ENCODE measurements around the gene NPIPB6.
A peak's percentile ranks its signal among the peaks of the same experiment; 100 is the strongest.

Gene NPIPB6

DNA sequence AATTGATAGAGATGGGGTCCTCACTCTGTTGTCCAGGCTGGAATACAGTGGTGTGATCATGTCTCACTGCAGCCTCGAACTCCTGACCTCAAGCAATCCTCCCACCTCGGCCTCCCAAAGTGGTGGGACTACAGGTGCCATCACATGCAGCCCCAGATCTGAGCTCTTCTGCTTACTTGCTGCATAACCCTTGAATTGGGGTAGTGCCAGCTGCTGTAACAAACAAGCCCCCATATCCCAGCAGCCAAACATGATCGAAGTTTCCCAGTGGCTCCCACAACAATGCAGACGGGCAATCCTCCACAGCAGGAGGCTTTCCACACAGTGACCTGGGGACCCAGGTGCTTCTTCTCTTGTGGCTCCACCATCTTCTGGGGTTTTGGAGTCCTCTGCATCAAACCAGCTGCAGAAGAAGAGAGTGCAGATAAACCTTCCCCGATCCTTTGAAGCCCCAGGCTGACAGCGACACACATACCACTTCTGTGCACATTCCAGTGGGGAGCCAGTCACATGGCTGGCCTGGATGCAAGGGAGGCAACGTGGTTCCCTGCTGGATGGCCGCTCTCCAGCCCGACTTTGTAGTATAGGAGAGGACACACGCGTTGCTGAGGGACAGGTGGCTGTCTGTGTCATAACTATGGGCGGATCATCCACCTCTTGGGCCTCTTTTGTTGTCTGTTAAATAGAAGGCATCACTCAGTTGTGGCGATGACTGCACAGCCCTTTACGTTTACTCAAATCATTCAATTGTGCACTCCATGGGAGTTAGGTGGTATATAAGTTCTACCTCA, 54.3 kb downstream of the NPIPB6 start:
- no peak overlapping the region for H3K4me3 ChIP-seq (ENCODE audit: low read depth, low read length)

GRCh38 chr16:28307936-28308335, 55.4 kb downstream of the NPIPB6 start:
- peaks cover 14% of the 10 kb centered on the region for H3K36me3 ChIP-seq (ENCODE audit: control insufficient read depth, insufficient read depth, low read length)

More for the DNA sequence above, 54.3 kb downstream of the NPIPB6 start:
- Histone ChIP-seq H3K36me3 (ENCODE audit: control insufficient read depth, insufficient read depth, low read length) (peaks cover 14% of the 10 kb centered on the region), H3K9ac (ENCODE audit: low read depth, low read length) (no peak overlapping the region), H3K4me1 (ENCODE audit: control insufficient read depth, insufficient read depth, low read length) (peaks cover 2% of the 10 kb centered on the region), H3K27me3 (ENCODE audit: control insufficient read depth, insufficient read depth, low read length) (no peaks in the 10 kb centered on the region), H3K9me3 (ENCODE audit: control insufficient read depth, insufficient read depth, low read length) (no peaks in the 10 kb centered on the region)

DNA sequence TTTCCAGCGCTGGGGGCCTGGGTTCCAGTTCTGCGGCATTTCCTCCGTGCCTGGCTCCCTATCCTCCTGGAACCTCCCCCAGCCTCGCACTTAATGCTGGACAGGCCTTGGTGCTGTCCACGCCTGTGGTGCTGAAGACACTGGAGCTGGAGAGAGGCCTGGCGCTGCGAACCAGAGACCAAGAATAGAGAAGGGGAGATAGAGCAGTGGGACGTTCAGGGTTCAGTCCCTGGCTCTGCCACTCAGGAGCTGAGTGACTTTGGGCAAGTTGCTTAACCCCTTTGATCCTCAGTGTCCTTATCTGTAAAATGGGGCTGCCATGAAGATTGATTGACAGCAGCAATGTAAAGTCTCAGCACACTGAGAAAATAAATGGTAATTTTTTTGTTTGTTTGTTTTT, 59.1 kb downstream of the NPIPB6 start:
- no peaks in the 10 kb centered on the region for H3K4me1 ChIP-seq (ENCODE audit: control insufficient read depth, insufficient read depth, low read length)
- H3K36me3 ChIP-seq (ENCODE audit: control insufficient read depth, insufficient read depth, low read length): peaks cover 10% of the 10 kb centered on the region
- no peak overlapping the region for H3K9ac ChIP-seq (ENCODE audit: low read depth, low read length)
- H3K9me3 ChIP-seq (ENCODE audit: control insufficient read depth, insufficient read depth, low read length): no peaks in the 10 kb centered on the region
- H3K4me3 ChIP-seq (ENCODE audit: low read depth, low read length): no peak overlapping the region
- H3K27me3 ChIP-seq (ENCODE audit: control insufficient read depth, insufficient read depth, low read length): no peaks in the 10 kb centered on the region

More at GRCh38 chr16:28307936-28308335, 55.4 kb downstream of the NPIPB6 start:
- Histone ChIP-seq H3K4me3 (ENCODE audit: low read depth, low read length) (no peak overlapping the region), H3K9ac (ENCODE audit: low read depth, low read length) (no peak overlapping the region), H3K4me1 (ENCODE audit: control insufficient read depth, insufficient read depth, low read length) (peaks cover 2% of the 10 kb centered on the region), H3K9me3 (ENCODE audit: control insufficient read depth, insufficient read depth, low read length) (no peaks in the 10 kb centered on the region), H3K27me3 (ENCODE audit: control insufficient read depth, insufficient read depth, low read length) (no peaks in the 10 kb centered on the region)

GRCh38 chr16:28303132-28303531, 60.2 kb downstream of the NPIPB6 start:
- H3K9ac ChIP-seq (ENCODE audit: low read depth, low read length): no peak overlapping the region
- peaks cover 6% of the 10 kb centered on the region for H3K36me3 ChIP-seq (ENCODE audit: control insufficient read depth, insufficient read depth, low read length)
- H3K27me3 ChIP-seq (ENCODE audit: control insufficient read depth, insufficient read depth, low read length): no peaks in the 10 kb centered on the region
- no peak overlapping the region for H3K4me3 ChIP-seq (ENCODE audit: low read depth, low read length)
- H3K4me1 ChIP-seq (ENCODE audit: control insufficient read depth, insufficient read depth, low read length): no peaks in the 10 kb centered on the region
- H3K9me3 ChIP-seq (ENCODE audit: control insufficient read depth, insufficient read depth, low read length): no peaks in the 10 kb centered on the region

DNA sequence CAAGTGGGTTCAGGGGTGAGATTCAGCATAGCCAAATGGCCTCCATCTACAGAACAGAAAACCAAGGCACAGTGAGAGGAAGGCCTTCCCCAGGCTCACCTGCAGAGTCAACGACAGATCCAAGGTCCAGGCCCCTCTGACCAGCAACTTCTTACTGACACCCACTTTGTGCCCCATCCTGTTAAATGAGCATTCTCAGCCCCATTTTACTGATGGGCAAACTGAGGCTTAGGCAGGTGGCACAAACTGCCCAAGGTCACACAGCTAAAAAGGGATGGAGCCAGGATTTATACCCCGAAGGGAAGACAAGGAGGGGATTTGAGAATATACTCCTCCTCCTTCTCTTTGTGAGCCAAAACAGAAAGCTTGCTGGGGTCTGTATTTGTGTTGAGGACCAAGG, 61.7 kb downstream of the NPIPB6 start:
- Histone ChIP-seq H3K36me3 (ENCODE audit: control insufficient read depth, insufficient read depth, low read length) (peaks cover 6% of the 10 kb centered on the region), H3K4me3 (ENCODE audit: low read depth, low read length) (no peak overlapping the region), H3K4me1 (ENCODE audit: control insufficient read depth, insufficient read depth, low read length) (no peaks in the 10 kb centered on the region), H3K9me3 (ENCODE audit: control insufficient read depth, insufficient read depth, low read length) (no peaks in the 10 kb centered on the region), H3K9ac (ENCODE audit: low read depth, low read length) (no peak overlapping the region), H3K27me3 (ENCODE audit: control insufficient read depth, insufficient read depth, low read length) (no peaks in the 10 kb centered on the region)

DNA sequence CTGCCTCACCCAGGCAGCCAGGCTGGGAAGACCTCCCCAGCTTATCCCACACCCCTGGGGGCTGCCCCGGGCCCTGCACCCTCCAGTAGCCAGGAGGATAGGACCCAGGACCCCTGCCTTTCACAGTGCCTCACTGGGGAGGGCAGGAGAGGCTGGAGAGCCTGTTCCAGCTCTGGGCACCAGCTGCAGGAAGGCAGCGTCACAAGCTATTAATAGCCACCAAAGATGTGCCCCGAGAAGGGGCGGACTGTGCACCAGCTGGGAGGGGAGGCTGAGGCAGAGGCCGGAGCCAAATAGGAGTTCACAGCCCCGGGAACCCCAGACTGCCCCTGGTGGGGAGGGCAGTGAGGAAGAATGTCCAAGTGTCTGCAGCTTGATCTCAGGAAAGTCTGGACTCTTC, 62.2 kb downstream of the NPIPB6 start:
- H3K9ac ChIP-seq (ENCODE audit: low read depth, low read length): no peak overlapping the region
- no peak overlapping the region for H3K4me3 ChIP-seq (ENCODE audit: low read depth, low read length)
- H3K4me1 ChIP-seq (ENCODE audit: control insufficient read depth, insufficient read depth, low read length): no peaks in the 10 kb centered on the region
- H3K36me3 ChIP-seq (ENCODE audit: control insufficient read depth, insufficient read depth, low read length): peaks cover 6% of the 10 kb centered on the region
- H3K27me3 ChIP-seq (ENCODE audit: control insufficient read depth, insufficient read depth, low read length): no peaks in the 10 kb centered on the region
- no peaks in the 10 kb centered on the region for H3K9me3 ChIP-seq (ENCODE audit: control insufficient read depth, insufficient read depth, low read length)

DNA sequence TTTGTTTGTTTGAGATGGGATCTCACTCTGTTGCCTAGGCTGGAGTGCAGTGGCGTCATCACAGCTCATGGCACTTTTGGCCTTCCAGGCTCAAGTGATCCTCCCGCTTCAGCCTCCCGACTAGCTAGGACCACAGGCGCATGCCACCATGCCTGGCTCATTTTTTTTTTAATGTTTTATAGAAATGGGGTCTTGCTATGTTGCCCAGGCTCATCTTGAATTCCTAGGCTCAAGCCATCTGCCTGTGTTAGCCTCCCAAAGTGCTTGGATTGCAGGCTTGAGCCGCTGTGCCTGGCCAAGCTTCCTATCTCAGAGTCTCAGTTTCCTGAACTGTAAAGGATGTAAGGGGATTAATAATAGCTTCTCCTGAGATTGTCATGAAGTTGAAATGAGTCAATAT, 63.0 kb downstream of the NPIPB6 start:
- no peak overlapping the region for H3K4me3 ChIP-seq (ENCODE audit: low read depth, low read length)
- no peaks in the 10 kb centered on the region for H3K9me3 ChIP-seq (ENCODE audit: control insufficient read depth, insufficient read depth, low read length)
- no peaks in the 10 kb centered on the region for H3K4me1 ChIP-seq (ENCODE audit: control insufficient read depth, insufficient read depth, low read length)
- H3K36me3 ChIP-seq (ENCODE audit: control insufficient read depth, insufficient read depth, low read length): peaks cover 9% of the 10 kb centered on the region
- H3K9ac ChIP-seq (ENCODE audit: low read depth, low read length): no peak overlapping the region
- H3K27me3 ChIP-seq (ENCODE audit: control insufficient read depth, insufficient read depth, low read length): no peaks in the 10 kb centered on the region

DNA sequence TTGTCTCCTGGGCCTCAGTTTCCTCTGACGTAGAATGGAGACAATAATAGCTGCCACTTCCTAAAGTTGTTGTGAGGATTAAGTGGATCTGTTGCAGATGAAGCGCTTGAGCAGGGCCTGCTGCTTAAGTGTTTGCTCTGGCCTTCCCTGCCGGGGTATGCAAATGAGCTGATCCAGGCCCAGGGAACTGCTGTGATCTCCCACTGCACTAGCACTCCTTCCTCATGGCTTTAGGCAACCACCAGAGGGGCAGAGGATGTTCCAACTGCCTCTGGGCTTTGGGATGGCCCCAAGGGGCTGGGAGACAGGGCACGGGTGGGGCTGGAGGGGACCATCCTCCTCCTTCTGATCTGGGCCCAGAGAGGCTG, 64.8 kb downstream of the NPIPB6 start:
- no peaks in the 10 kb centered on the region for H3K9me3 ChIP-seq (ENCODE audit: control insufficient read depth, insufficient read depth, low read length)
- no peaks in the 10 kb centered on the region for H3K27me3 ChIP-seq (ENCODE audit: control insufficient read depth, insufficient read depth, low read length)
- H3K4me1 ChIP-seq (ENCODE audit: control insufficient read depth, insufficient read depth, low read length): peaks cover 3% of the 10 kb centered on the region
- peaks cover 10% of the 10 kb centered on the region for H3K36me3 ChIP-seq (ENCODE audit: control insufficient read depth, insufficient read depth, low read length)
- H3K4me3 ChIP-seq (ENCODE audit: low read depth, low read length): no peak overlapping the region
- no peak overlapping the region for H3K9ac ChIP-seq (ENCODE audit: low read depth, low read length)

DNA sequence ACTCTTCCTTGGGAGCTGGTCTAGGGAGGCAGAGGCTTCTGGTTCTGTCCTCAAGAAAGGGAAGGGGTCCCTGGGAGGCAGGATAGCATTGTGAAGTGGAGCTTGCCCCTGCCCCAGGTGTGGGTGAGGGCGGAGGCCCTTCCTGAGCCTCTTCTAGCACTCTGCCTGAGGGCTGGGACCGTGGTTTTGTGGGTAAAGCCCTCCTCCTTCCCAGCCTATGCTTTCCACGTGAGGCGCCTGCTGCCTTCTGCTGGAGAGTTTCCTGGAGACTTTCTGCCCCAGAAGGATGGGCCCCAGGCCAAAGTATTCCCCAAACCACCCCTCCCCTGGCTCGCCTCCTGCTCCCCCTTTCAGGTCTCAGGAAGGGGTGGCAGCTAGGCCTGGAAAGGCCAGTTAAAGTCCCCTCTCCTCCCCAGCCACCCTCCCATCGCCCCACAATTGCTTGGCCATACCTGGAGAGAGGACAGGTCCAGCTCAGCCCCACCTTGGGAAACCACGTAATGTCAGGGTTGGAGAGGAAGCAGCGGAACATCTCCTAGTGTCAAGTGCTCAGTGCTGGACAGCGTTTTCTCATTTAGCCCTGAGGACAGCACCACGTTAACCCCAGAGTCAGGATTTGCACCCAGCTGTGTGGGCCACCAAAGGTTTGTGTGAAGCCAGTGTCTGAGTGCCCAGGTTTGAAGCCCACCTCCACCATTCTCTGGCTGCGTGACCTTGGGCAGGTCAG, 65.4 kb downstream of the NPIPB6 start:
- H3K36me3 ChIP-seq (ENCODE audit: control insufficient read depth, insufficient read depth, low read length): peaks cover 10% of the 10 kb centered on the region
- no peak overlapping the region for H3K4me3 ChIP-seq (ENCODE audit: low read depth, low read length)
- H3K4me1 ChIP-seq (ENCODE audit: control insufficient read depth, insufficient read depth, low read length): peaks cover 3% of the 10 kb centered on the region
- no peaks in the 10 kb centered on the region for H3K9me3 ChIP-seq (ENCODE audit: control insufficient read depth, insufficient read depth, low read length)
- no peak overlapping the region for H3K9ac ChIP-seq (ENCODE audit: low read depth, low read length)
- no peaks in the 10 kb centered on the region for H3K27me3 ChIP-seq (ENCODE audit: control insufficient read depth, insufficient read depth, low read length)

DNA sequence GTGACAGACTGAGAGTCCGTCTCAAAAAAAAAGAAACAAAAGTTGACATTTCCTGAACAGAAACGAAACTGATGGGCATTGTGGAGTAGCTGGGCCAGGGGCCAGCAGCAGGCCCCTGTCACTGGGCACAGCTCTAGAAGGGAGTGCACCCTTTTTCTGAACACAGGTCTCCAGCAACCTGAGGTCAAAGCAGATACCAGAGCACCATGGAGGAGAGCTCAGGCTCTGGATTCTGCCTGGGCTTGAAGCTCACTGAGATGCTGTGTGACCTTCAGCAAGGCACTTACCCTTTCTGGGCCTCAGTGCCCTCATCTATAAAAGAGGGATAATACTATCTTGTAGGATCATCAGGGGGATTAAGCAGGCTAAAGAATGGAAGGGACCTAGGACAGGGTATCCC, 66.0 kb downstream of the NPIPB6 start:
- Histone ChIP-seq H3K27me3 (ENCODE audit: control insufficient read depth, insufficient read depth, low read length) (no peaks in the 10 kb centered on the region), H3K9ac (ENCODE audit: low read depth, low read length) (no peak overlapping the region), H3K4me3 (ENCODE audit: low read depth, low read length) (no peak overlapping the region), H3K36me3 (ENCODE audit: control insufficient read depth, insufficient read depth, low read length) (peaks cover 10% of the 10 kb centered on the region), H3K4me1 (ENCODE audit: control insufficient read depth, insufficient read depth, low read length) (peaks cover 3% of the 10 kb centered on the region), H3K9me3 (ENCODE audit: control insufficient read depth, insufficient read depth, low read length) (no peaks in the 10 kb centered on the region)

- no peak overlapping the region for H3K4me3 ChIP-seq (ENCODE audit: low read depth, low read length)
- peaks cover 3% of the 10 kb centered on the region for H3K4me1 ChIP-seq (ENCODE audit: control insufficient read depth, insufficient read depth, low read length)
- no peaks in the 10 kb centered on the region for H3K9me3 ChIP-seq (ENCODE audit: control insufficient read depth, insufficient read depth, low read length)
- H3K36me3 ChIP-seq (ENCODE audit: control insufficient read depth, insufficient read depth, low read length): peaks cover 7% of the 10 kb centered on the region
- no peaks in the 10 kb centered on the region for H3K27me3 ChIP-seq (ENCODE audit: control insufficient read depth, insufficient read depth, low read length)
- no peak overlapping the region for H3K9ac ChIP-seq (ENCODE audit: low read depth, low read length)
Measured at GRCh38 chr16:28295276-28295675, 68.0 kb downstream of the NPIPB6 start.

DNA sequence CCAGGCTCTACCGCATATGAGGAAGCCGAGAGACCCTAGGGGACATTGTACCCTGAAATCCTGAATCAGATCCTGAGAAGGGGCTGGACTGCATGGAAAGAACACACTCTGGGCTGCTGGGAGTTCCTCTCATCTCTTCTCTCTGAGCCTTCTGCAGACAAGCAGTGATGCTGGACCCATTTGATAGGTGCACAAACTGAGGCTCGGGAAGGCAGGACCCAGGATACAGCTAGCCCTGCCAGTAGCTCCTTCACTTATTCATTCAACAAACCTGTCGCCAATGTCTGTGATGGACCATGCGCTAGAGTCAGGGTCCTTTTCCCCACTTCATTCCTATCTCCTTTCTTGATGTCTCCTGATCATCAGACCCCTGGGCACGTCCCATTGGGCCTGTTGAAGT, 69.1 kb downstream of the NPIPB6 start:
- H3K4me1 ChIP-seq (ENCODE audit: control insufficient read depth, insufficient read depth, low read length): peaks cover 3% of the 10 kb centered on the region
- H3K9ac ChIP-seq (ENCODE audit: low read depth, low read length): no peak overlapping the region
- peaks cover 7% of the 10 kb centered on the region for H3K36me3 ChIP-seq (ENCODE audit: control insufficient read depth, insufficient read depth, low read length)
- no peaks in the 10 kb centered on the region for H3K27me3 ChIP-seq (ENCODE audit: control insufficient read depth, insufficient read depth, low read length)
- no peaks in the 10 kb centered on the region for H3K9me3 ChIP-seq (ENCODE audit: control insufficient read depth, insufficient read depth, low read length)
- H3K4me3 ChIP-seq (ENCODE audit: low read depth, low read length): peak overlapping the region; percentile 76
